H9 (cell line): ENCODE results near the gene CD79B. TPM values are rescaled to one million over a fixed set of nuclear protein-coding genes. Genes with fewer than 3 reads are reported as not detected.

Source experiments
- DNase-seq: peaks from one replicate; pipeline ENCODE4 v3.0.0-alpha.2; 2017
- H2AFZ ChIP-seq: one replicate; pipeline ENCODE4 v1.6.1; 2013; ENCODE audit warnings: mild to moderate bottlenecking, low read length, control low read depth, moderate library complexity
- H2AK5ac ChIP-seq: 2 replicates; pipeline ENCODE4 v1.6.1; 2013; ENCODE audit warnings: low read length, control low read depth, mixed read lengths; ENCODE audit not compliant: insufficient read length
- H2BK120ac ChIP-seq: one replicate; pipeline ENCODE4 v1.6.1; 2013; ENCODE audit warnings: low read depth, mild to moderate bottlenecking, low read length, control low read depth, inconsistent platforms; ENCODE audit not compliant: poor library complexity, severe bottlenecking
- H2BK12ac ChIP-seq: 2 replicates; pipeline ENCODE4 v1.6.1; 2013; ENCODE audit warnings: low read length, control low read depth, mixed read lengths, low read depth; ENCODE audit not compliant: insufficient read length
- H2BK15ac ChIP-seq: 2 replicates; pipeline ENCODE4 v1.6.1; 2013; ENCODE audit warnings: low read depth, low read length, control low read depth
- H2BK20ac ChIP-seq: one replicate; pipeline ENCODE4 v1.6.1; 2013; ENCODE audit warnings: low read depth, mild to moderate bottlenecking, low read length, control low read depth, inconsistent platforms; ENCODE audit not compliant: poor library complexity, severe bottlenecking
- H2BK5ac ChIP-seq: 2 replicates; pipeline ENCODE4 v1.6.1; 2013; ENCODE audit warnings: low read length, control low read depth, mixed read lengths; ENCODE audit not compliant: insufficient read length
- H3K14ac ChIP-seq: 2 replicates; pipeline ENCODE4 v1.6.1; 2013; ENCODE audit warnings: low read length, control low read depth; ENCODE audit not compliant: insufficient read depth
- H3K18ac ChIP-seq: 2 replicates; pipeline ENCODE4 v1.6.1; 2013; ENCODE audit warnings: low read depth, mild to moderate bottlenecking, mixed read lengths, low read length, control low read depth; ENCODE audit not compliant: insufficient read length
- H3K23ac ChIP-seq: 2 replicates; pipeline ENCODE4 v1.6.1; 2013; ENCODE audit warnings: low read length, control low read depth, mixed read lengths, low read depth; ENCODE audit not compliant: insufficient read length
- H3K23me2 ChIP-seq: 2 replicates; pipeline ENCODE4 v1.6.1; 2013; ENCODE audit warnings: low read depth, mild to moderate bottlenecking, mixed read lengths, low read length, control low read depth; ENCODE audit not compliant: insufficient read length, poor library complexity, severe bottlenecking
- H3K27ac ChIP-seq: 2 replicates; pipeline ENCODE4 v1.5.1; 2013; ENCODE audit warnings: low read length, control low read depth, mixed read lengths, low read depth; ENCODE audit not compliant: insufficient read length
- H3K27me3 ChIP-seq: 2 replicates; pipeline ENCODE4 v1.6.1; 2013; ENCODE audit warnings: low read length, control low read depth, inconsistent platforms; ENCODE audit not compliant: insufficient read depth
- H3K4ac ChIP-seq: 2 replicates; pipeline ENCODE4 v1.6.1; 2013; ENCODE audit warnings: low read depth, mild to moderate bottlenecking, control low read depth, inconsistent platforms, low read length, moderate library complexity
- H3K4me1 ChIP-seq: 2 replicates; pipeline ENCODE4 v1.6.1; 2013; ENCODE audit warnings: low read length, control low read depth, inconsistent platforms; ENCODE audit not compliant: insufficient read depth
- H3K4me2 ChIP-seq: 2 replicates; pipeline ENCODE4 v1.6.1; 2013; ENCODE audit warnings: low read length, control low read depth, mixed read lengths; ENCODE audit not compliant: insufficient read length, insufficient read depth
- H3K56ac ChIP-seq: 2 replicates; pipeline ENCODE4 v1.6.1; 2013; ENCODE audit warnings: low read depth, mild to moderate bottlenecking, mixed read lengths, low read length, control low read depth; ENCODE audit not compliant: insufficient read length
- H3K79me1 ChIP-seq: 2 replicates; pipeline ENCODE4 v1.6.1; 2013; ENCODE audit warnings: low read depth, mild to moderate bottlenecking, moderate library complexity, low read length, control low read depth, inconsistent platforms; ENCODE audit not compliant: insufficient read depth, poor library complexity, severe bottlenecking
- H3K79me2 ChIP-seq: 2 replicates; pipeline ENCODE4 v1.6.1; 2013; ENCODE audit warnings: low read length, control low read depth, inconsistent platforms; ENCODE audit not compliant: insufficient read depth
- H3K9ac ChIP-seq: 2 replicates; pipeline ENCODE4 v1.6.1; 2013; ENCODE audit warnings: low read length, control low read depth, mixed read lengths; ENCODE audit not compliant: insufficient read length; ENCODE audit errors: extremely low read depth
- H3K9me3 ChIP-seq: one replicate; pipeline ENCODE4 v1.6.1; 2013; ENCODE audit warnings: low read depth, low read length, inconsistent platforms; ENCODE audit not compliant: control insufficient read depth
- H3T11ph ChIP-seq: one replicate; pipeline ENCODE4 v1.6.1; 2013; ENCODE audit warnings: mild to moderate bottlenecking, low read length, control low read depth, inconsistent platforms
- H4K20me1 ChIP-seq: one replicate; pipeline ENCODE4 v1.6.1; 2013; ENCODE audit not compliant: control insufficient read depth, insufficient read length, insufficient read depth
- H4K5ac ChIP-seq: 2 replicates; pipeline ENCODE4 v1.6.1; 2013; ENCODE audit warnings: low read depth, mild to moderate bottlenecking, mixed read lengths, low read length, control low read depth; ENCODE audit not compliant: insufficient read length
- H4K8ac ChIP-seq: replicated peaks from 2 replicates; pipeline ENCODE4 v1.6.1; 2013; ENCODE audit warnings: low read length, control low read depth, mixed read lengths, low read depth; ENCODE audit not compliant: insufficient read length
- H4K91ac ChIP-seq: 2 replicates; pipeline ENCODE4 v1.6.1; 2013; ENCODE audit warnings: low read depth, mild to moderate bottlenecking, moderate library complexity, mixed read lengths, low read length, control low read depth; ENCODE audit not compliant: insufficient read length
- H3K27ac Mint-ChIP-seq, 3 experiments: 2 replicates in 2 of 3; 3 replicates in 1 of 3; pipeline ENCODE4 v1.8.0; 2020 to 2021; ENCODE audit warnings: mixed read lengths in 3 of 3, mild to moderate bottlenecking in 1 of 3, moderate library complexity in 1 of 3
- H3K27me3 Mint-ChIP-seq: 2 replicates; pipeline ENCODE4 v1.8.0; 2021; ENCODE audit warnings: low read depth, mild to moderate bottlenecking, moderate library complexity, mixed read lengths
- H3K36me3 Mint-ChIP-seq, 3 experiments: 2 replicates in 2 of 3; 3 replicates in 1 of 3; pipeline ENCODE4 v1.8.0; 2020 to 2021; ENCODE audit warnings: low read depth in 3 of 3, mixed read lengths in 3 of 3; ENCODE audit not compliant: insufficient read depth in 1 of 3
- H3K4me1 Mint-ChIP-seq, 2 experiments: 2 replicates each; pipeline ENCODE4 v1.8.0; 2020; ENCODE audit warnings: mixed read lengths in 2 of 2
- H3K4me3 Mint-ChIP-seq, 2 experiments: 2 replicates in 1 of 2; 3 replicates in 1 of 2; pipeline ENCODE4 v1.8.0; 2020 to 2021; ENCODE audit warnings: mild to moderate bottlenecking in 2 of 2, mixed read lengths in 2 of 2, moderate library complexity in 1 of 2
- H3K9me3 Mint-ChIP-seq, 2 experiments: 2 replicates in 1 of 2; 3 replicates in 1 of 2; pipeline ENCODE4 v1.8.0; 2020; ENCODE audit warnings: mild to moderate bottlenecking in 2 of 2, mixed read lengths in 2 of 2, moderate library complexity in 1 of 2
- CTCF ChIP-seq: fragments of 200-600 bp; sonication (generic); conservative IDR thresholded peaks from 3 replicates; pipeline ENCODE4 v1.8.0; 2021; ENCODE audit warnings: antibody characterized with exemption, mild to moderate bottlenecking
- WGBS: extraction: QIAGEN DNeasy Blood & Tissue Kit; methylation state at CpG from one replicate; pipeline ENCODE4 v1.1.7; 2013; ENCODE audit warnings: missing lambda C conversion rate, low lambda C conversion rate, mixed read lengths; ENCODE audit not compliant: insufficient read length; ENCODE audit errors: extremely low coverage; 5-methylcytosine and 5-hydroxymethylcytosine counted together
- total RNA-seq: library from RNA; stranded (reverse); gene quantifications from 2 replicates; pipeline ENCODE4 v1.2.1, GENCODE V29; 2021

Gene CD79B
- total RNA-seq, 1 experiment from 2014 or later = 0.96 TPM

- Histone ChIP-seq H2BK5ac (no peak overlapping the region), H2BK12ac (no peak overlapping the region), H4K8ac (no peak overlapping the region), H4K5ac (no peak overlapping the region), H3K14ac (no peak overlapping the region), H3T11ph (no peak overlapping the region), H3K9me3 (no peaks in the 10 kb centered on the region), H3K23ac (no peak overlapping the region), H3K56ac (no peak overlapping the region), H2BK15ac (no peak overlapping the region), H3K4me2 (no peak overlapping the region), H3K27me3 (no peaks in the 10 kb centered on the region), H2BK120ac (no peak overlapping the region), H3K4me1 (no peaks in the 10 kb centered on the region), H2AFZ (no peak overlapping the region), H4K91ac (no peak overlapping the region), H3K9ac (no peak overlapping the region), H4K20me1 (no peaks in the 10 kb centered on the region), H3K23me2 (no peaks in the 10 kb centered on the region), H3K27ac (no peak overlapping the region), H3K18ac (no peak overlapping the region), H3K79me2 (no peaks in the 10 kb centered on the region), H3K79me1 (no peaks in the 10 kb centered on the region), H2BK20ac (no peak overlapping the region), H3K4ac (no peak overlapping the region), H2AK5ac (no peak overlapping the region)
- H3K27me3 Mint-ChIP-seq = no peaks in the 10 kb centered on the region; the same call in none of the 2 replicates
- H3K9me3 Mint-ChIP-seq = no peaks in the 10 kb centered on the region
- DNase-seq = no peak
- H3K36me3 Mint-ChIP-seq = no peaks in the 10 kb centered on the region
- TF ChIP-seq CTCF = no peak
- H3K27ac Mint-ChIP-seq = peak overlapping the region in 1 of 3 experiments; percentile 83; a peak in 2 of 7 replicates
- peaks cover 7 to 10% of the 10 kb centered on the region in 2 experiments for H3K4me1 Mint-ChIP-seq
- no CpG with 5 or more reads among the region's 12 CpGs for WGBS
- H3K4me3 Mint-ChIP-seq = no peak overlapping the region
These were observed 41.9 kb upstream of the CD79B start for GRCh38 chr17:63973930-63974593.
